ENCODE data around the gene TRAPPC2L.

Gene TRAPPC2L

GRCh38 chr16:88865310-88865709, 8.4 kb downstream of the TRAPPC2L start:
- H3K36me3 ChIP-seq (replicated peaks in 1 of 2; ENCODE audit: control insufficient read depth in 2 of 2, insufficient read depth in 2 of 2, low read length in 2 of 2) = peaks cover 9 to 16% of the 10 kb centered on the region in 2 donors
- peak overlapping the region; percentile 58 for H2BK12ac ChIP-seq (ENCODE audit: low read length)
- peaks cover 2% of the 10 kb centered on the region for H3K79me1 ChIP-seq (ENCODE audit: low read depth, low read length)
- H3K4me3 ChIP-seq (ENCODE audit: low read length in 2 of 2) = no peak overlapping the region
- no peak overlapping the region for H3K14ac ChIP-seq (ENCODE audit: low read length)
- H2BK5ac ChIP-seq (ENCODE audit: low read length) = no peak overlapping the region
- H2AK5ac ChIP-seq (ENCODE audit: low read depth, low read length) = peak overlapping the region; percentile 56
- peaks cover 0 to 38% (median 0%) of the 10 kb centered on the region in 3 experiments for H3K27me3 ChIP-seq (ENCODE audit: control insufficient read depth in 3 of 3, insufficient read depth in 3 of 3, low read depth in 1 of 3, low read length in 3 of 3)
- no peak overlapping the region for H3K4ac ChIP-seq (ENCODE audit: low read length)
- H3K18ac ChIP-seq (ENCODE audit: low read length) = no peak overlapping the region
- H2BK120ac ChIP-seq (ENCODE audit: low read depth, low read length) = no peak overlapping the region
- no peaks in the 10 kb centered on the region for H3K9me3 ChIP-seq (replicated peaks in 1 of 2; ENCODE audit: control insufficient read depth in 2 of 2, insufficient read depth in 1 of 2, low read depth in 1 of 2, low read length in 2 of 2)
- no peak overlapping the region for H3K4me2 ChIP-seq (ENCODE audit: insufficient read depth, low read length, poor library complexity, severe bottlenecking)
- peaks cover 0 to 2% of the 10 kb centered on the region in 2 donors for H3K4me1 ChIP-seq (ENCODE audit: control insufficient read depth in 2 of 2, insufficient read depth in 1 of 2, low read depth in 1 of 2, low read length in 2 of 2)
- no peak overlapping the region for H3K9ac ChIP-seq (ENCODE audit: low read depth, low read length, poor library complexity)
- WGBS, 2 donors (ENCODE audit: extremely low coverage in 2 of 2, insufficient read length in 2 of 2, insufficient replicate concordance in 1 of 2) = no CpG with 5 or more reads among the region's 14 CpGs
- no peak overlapping the region for H2BK15ac ChIP-seq (ENCODE audit: low read length)
- no peak overlapping the region for H3K23ac ChIP-seq (ENCODE audit: low read depth, low read length, poor library complexity)
- no peak for DNase-seq (ENCODE audit: low spot score)
- no peak overlapping the region for H3K27ac ChIP-seq (replicated peaks; ENCODE audit: low read length)
- H4K8ac ChIP-seq (ENCODE audit: low read depth, low read length) = no peak overlapping the region
- no peak overlapping the region for H4K91ac ChIP-seq (ENCODE audit: low read depth, low read length, poor library complexity)
- H2AFZ ChIP-seq (ENCODE audit: low read length) = no peak overlapping the region

DNA sequence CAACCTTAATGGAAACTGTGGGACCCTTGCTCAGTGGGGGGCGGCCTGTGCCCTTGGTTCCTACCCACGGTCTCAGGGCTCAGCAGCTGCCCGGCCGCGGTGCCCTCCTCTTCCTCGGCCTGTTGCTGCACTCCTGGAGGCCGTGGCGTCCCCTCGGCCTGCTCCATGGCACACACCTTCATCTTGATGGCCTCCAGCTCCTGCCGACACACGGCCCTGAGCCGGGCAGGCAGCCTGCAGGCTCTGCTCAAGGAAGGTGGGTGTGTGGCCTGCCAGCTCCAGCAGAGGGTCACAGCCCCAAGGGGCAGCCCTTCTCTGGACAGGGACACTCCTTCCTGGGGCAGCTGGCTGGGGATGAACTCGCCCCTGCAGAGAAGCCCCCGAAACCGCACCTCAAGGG, 8.8 kb downstream of the TRAPPC2L start:
- H3K23ac ChIP-seq (ENCODE audit: low read depth, low read length, poor library complexity) = no peak overlapping the region
- H3K27ac ChIP-seq (replicated peaks; ENCODE audit: low read length) = no peak overlapping the region
- peak overlapping the region; percentile 58 for H2BK12ac ChIP-seq (ENCODE audit: low read length)
- no peak overlapping the region for H4K8ac ChIP-seq (ENCODE audit: low read depth, low read length)
- peak overlapping the region; percentile 53 for H3K4ac ChIP-seq (ENCODE audit: low read length)
- no peak overlapping the region for H3K4me2 ChIP-seq (ENCODE audit: insufficient read depth, low read length, poor library complexity, severe bottlenecking)
- peak overlapping the region; percentile 57 for H3K18ac ChIP-seq (ENCODE audit: low read length)
- no peaks in the 10 kb centered on the region for H3K9me3 ChIP-seq (replicated peaks in 1 of 2; ENCODE audit: control insufficient read depth in 2 of 2, insufficient read depth in 1 of 2, low read depth in 1 of 2, low read length in 2 of 2)
- H3K4me1 ChIP-seq (ENCODE audit: control insufficient read depth in 2 of 2, insufficient read depth in 1 of 2, low read depth in 1 of 2, low read length in 2 of 2) = peaks cover 0 to 2% of the 10 kb centered on the region in 2 donors
- H3K14ac ChIP-seq (ENCODE audit: low read length) = peak overlapping the region; percentile 21
- H2BK5ac ChIP-seq (ENCODE audit: low read length) = no peak overlapping the region
- no peak overlapping the region for H4K91ac ChIP-seq (ENCODE audit: low read depth, low read length, poor library complexity)
- no peak overlapping the region for H2BK120ac ChIP-seq (ENCODE audit: low read depth, low read length)
- peak overlapping the region in 1 of 2 donors; percentile 16 for H3K4me3 ChIP-seq (ENCODE audit: low read length in 2 of 2)
- WGBS, 2 donors (ENCODE audit: extremely low coverage in 2 of 2, insufficient read length in 2 of 2, insufficient replicate concordance in 1 of 2) = no CpG with 5 or more reads among the region's 15 CpGs
- H2AK5ac ChIP-seq (ENCODE audit: low read depth, low read length) = peak overlapping the region; percentile 56
- H2BK15ac ChIP-seq (ENCODE audit: low read length) = no peak overlapping the region
- H2AFZ ChIP-seq (ENCODE audit: low read length) = no peak overlapping the region
- H3K79me1 ChIP-seq (ENCODE audit: low read depth, low read length) = peaks cover 2% of the 10 kb centered on the region
- peaks cover 6 to 12% of the 10 kb centered on the region in 2 donors for H3K36me3 ChIP-seq (replicated peaks in 1 of 2; ENCODE audit: control insufficient read depth in 2 of 2, insufficient read depth in 2 of 2, low read length in 2 of 2)
- DNase-seq (ENCODE audit: low spot score) = no peak
- H3K27me3 ChIP-seq (ENCODE audit: control insufficient read depth in 3 of 3, insufficient read depth in 3 of 3, low read depth in 1 of 3, low read length in 3 of 3) = peaks cover 0 to 42% (median 0%) of the 10 kb centered on the region in 3 experiments
- no peak overlapping the region for H3K9ac ChIP-seq (ENCODE audit: low read depth, low read length, poor library complexity)

DNA sequence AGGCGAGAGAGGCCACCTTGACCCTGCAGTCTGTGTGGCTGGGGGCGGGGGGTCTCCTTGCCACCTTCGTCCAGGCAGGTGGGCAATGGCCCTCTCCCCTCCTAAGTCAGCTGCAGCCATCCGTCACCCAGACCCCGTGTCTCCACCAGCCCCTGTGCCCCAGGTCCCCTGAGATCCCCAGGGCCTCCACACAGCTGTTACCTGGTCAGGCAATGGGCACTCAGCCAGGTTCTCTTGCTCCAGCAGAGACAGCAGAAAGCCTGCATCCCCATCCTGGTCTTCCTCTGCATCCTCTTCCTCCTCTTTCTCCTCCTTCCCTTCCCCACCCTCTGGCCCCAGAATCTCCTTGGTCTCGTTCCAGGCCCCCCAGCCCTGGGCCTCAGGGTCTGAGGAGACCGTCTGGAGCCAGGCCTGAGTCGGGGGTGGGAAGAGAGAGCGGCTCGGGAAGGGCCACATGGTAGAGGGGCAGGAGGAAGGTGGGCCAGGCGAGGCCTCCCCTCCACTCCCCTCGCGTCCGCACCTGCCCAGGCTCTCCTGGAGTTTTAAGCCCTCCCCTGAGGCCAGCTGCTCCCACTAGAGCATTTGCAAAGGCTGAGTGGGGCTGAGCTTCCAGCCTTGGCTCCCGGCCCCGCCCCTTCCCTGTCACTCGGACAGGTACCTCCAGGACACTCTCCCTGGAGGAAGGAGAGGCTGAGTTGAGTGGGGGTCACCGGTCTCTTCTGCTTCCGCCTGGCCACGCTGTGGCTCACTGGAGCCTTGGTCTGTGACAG, 9.4 kb downstream of the TRAPPC2L start, which contains the start of gene PABPN1L:
PABPN1L (minus strand) TSS at position 510 of the 770 bp plus-strand sequence; CDS start at position 456, 54 bp downstream.
- peak within 1 kb of the TSS; percentile 43 for H3K23ac ChIP-seq (ENCODE audit: low read depth, low read length, poor library complexity)
- no peak within 1 kb of the TSS for H2BK5ac ChIP-seq (ENCODE audit: low read length)
- no CpG with 5 or more reads among the region's 20 CpGs for WGBS, 2 donors (ENCODE audit: extremely low coverage in 2 of 2, insufficient read length in 2 of 2, insufficient replicate concordance in 1 of 2)
- no peak for DNase-seq (ENCODE audit: low spot score)
- H3K4me2 ChIP-seq (ENCODE audit: insufficient read depth, low read length, poor library complexity, severe bottlenecking) = no peak within 1 kb of the TSS
- H3K9me3 ChIP-seq (replicated peaks in 1 of 2; ENCODE audit: control insufficient read depth in 2 of 2, insufficient read depth in 1 of 2, low read depth in 1 of 2, low read length in 2 of 2) = no peaks in the 10 kb centered on the region
- H4K8ac ChIP-seq (ENCODE audit: low read depth, low read length) = no peak within 1 kb of the TSS
- H3K4me3 ChIP-seq (ENCODE audit: low read length in 2 of 2) = peak within 1 kb of the TSS in 1 of 2 donors; percentile 16
- H2BK15ac ChIP-seq (ENCODE audit: low read length) = peak within 1 kb of the TSS; percentile 37
- H2BK12ac ChIP-seq (ENCODE audit: low read length) = peak within 1 kb of the TSS; percentile 73
- H3K4ac ChIP-seq (ENCODE audit: low read length) = peak within 1 kb of the TSS; percentile 53
- no peak within 1 kb of the TSS for H3K9ac ChIP-seq (ENCODE audit: low read depth, low read length, poor library complexity)
- peak within 1 kb of the TSS; percentile 38 for H3K14ac ChIP-seq (ENCODE audit: low read length)
- H2AK5ac ChIP-seq (ENCODE audit: low read depth, low read length) = peak within 1 kb of the TSS; percentile 88
- peaks cover 2% of the 10 kb centered on the region for H3K79me1 ChIP-seq (ENCODE audit: low read depth, low read length)
- no peak within 1 kb of the TSS for H3K27ac ChIP-seq (replicated peaks; ENCODE audit: low read length)
- peaks cover 0 to 48% (median 0%) of the 10 kb centered on the region in 3 experiments for H3K27me3 ChIP-seq (ENCODE audit: control insufficient read depth in 3 of 3, insufficient read depth in 3 of 3, low read depth in 1 of 3, low read length in 3 of 3)
- H2BK120ac ChIP-seq (ENCODE audit: low read depth, low read length) = peak within 1 kb of the TSS; percentile 17
- peaks cover 2 to 6% of the 10 kb centered on the region in 2 donors for H3K36me3 ChIP-seq (replicated peaks in 1 of 2; ENCODE audit: control insufficient read depth in 2 of 2, insufficient read depth in 2 of 2, low read length in 2 of 2)
- H4K91ac ChIP-seq (ENCODE audit: low read depth, low read length, poor library complexity) = no peak within 1 kb of the TSS
- H3K18ac ChIP-seq (ENCODE audit: low read length) = peak within 1 kb of the TSS; percentile 57
- no peak within 1 kb of the TSS for H2AFZ ChIP-seq (ENCODE audit: low read length)
- H3K4me1 ChIP-seq (ENCODE audit: control insufficient read depth in 2 of 2, insufficient read depth in 1 of 2, low read depth in 1 of 2, low read length in 2 of 2) = peaks cover 0 to 2% of the 10 kb centered on the region in 2 donors

DNA sequence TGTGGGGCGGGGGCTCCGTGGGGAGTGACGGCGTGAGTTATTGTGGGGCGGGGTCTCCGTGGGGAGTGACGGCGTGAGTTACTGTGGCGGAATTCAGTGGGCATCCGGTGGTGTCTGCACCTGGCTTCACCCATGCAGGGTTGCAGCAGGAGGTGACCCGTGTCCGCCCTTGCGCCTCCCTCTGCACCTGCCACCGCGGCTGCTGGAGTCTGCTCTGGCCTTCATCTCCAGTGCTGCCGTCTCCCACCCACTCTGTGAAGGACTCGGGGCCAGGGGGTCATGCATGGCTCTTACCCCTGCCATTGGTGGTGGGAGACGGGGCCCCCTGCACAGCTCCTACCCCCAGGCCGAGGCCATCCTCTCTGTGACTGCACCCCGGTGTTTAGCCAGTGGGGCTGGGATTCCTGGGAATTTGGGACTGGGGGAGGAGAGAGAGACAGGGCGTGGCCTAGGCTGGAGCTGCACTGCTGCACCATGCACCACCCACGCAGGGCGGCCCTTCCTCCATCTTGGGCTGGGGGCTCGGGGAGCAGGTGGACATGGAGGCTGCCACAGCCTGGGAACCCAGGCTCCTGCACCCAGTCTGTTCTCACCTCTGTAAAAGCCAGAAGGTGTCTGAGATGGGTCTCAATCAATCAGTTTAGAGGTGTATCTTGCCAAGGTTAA, 10.8 kb downstream of the TRAPPC2L start:
- H3K27ac ChIP-seq (replicated peaks; ENCODE audit: low read length) = no peak overlapping the region

More for the DNA sequence above, 10.8 kb downstream of the TRAPPC2L start:
- Histone ChIP-seq H3K79me1 (ENCODE audit: low read depth, low read length) (peaks cover 2% of the 10 kb centered on the region), H3K36me3 (replicated peaks in 1 of 2; ENCODE audit: control insufficient read depth in 2 of 2, insufficient read depth in 2 of 2, low read length in 2 of 2) (no peaks in the 10 kb centered on the region), H3K27me3 (ENCODE audit: control insufficient read depth in 3 of 3, insufficient read depth in 3 of 3, low read depth in 1 of 3, low read length in 3 of 3) (peaks cover 0 to 58% (median 0%) of the 10 kb centered on the region in 3 experiments), H3K14ac (ENCODE audit: low read length) (no peak overlapping the region), H2BK15ac (ENCODE audit: low read length) (no peak overlapping the region), H2AK5ac (ENCODE audit: low read depth, low read length) (peak overlapping the region; percentile 61), H3K4me1 (ENCODE audit: control insufficient read depth in 2 of 2, insufficient read depth in 1 of 2, low read depth in 1 of 2, low read length in 2 of 2) (peaks cover 0 to 2% of the 10 kb centered on the region in 2 donors), H2AFZ (ENCODE audit: low read length) (no peak overlapping the region), H4K91ac (ENCODE audit: low read depth, low read length, poor library complexity) (no peak overlapping the region), H3K4ac (ENCODE audit: low read length) (no peak overlapping the region), H3K4me3 (ENCODE audit: low read length in 2 of 2) (no peak overlapping the region), H3K18ac (ENCODE audit: low read length) (no peak overlapping the region), H3K23ac (ENCODE audit: low read depth, low read length, poor library complexity) (no peak overlapping the region), H3K9me3 (replicated peaks in 1 of 2; ENCODE audit: control insufficient read depth in 2 of 2, insufficient read depth in 1 of 2, low read depth in 1 of 2, low read length in 2 of 2) (no peaks in the 10 kb centered on the region), H3K4me2 (ENCODE audit: insufficient read depth, low read length, poor library complexity, severe bottlenecking) (no peak overlapping the region), H2BK5ac (ENCODE audit: low read length) (no peak overlapping the region), H2BK12ac (ENCODE audit: low read length) (no peak overlapping the region), H3K9ac (ENCODE audit: low read depth, low read length, poor library complexity) (peak overlapping the region; percentile 12), H4K8ac (ENCODE audit: low read depth, low read length) (peak overlapping the region; percentile 17), H2BK120ac (ENCODE audit: low read depth, low read length) (peak overlapping the region; percentile 17)
- no CpG with 5 or more reads among the region's 24 CpGs for WGBS, 2 donors (ENCODE audit: extremely low coverage in 2 of 2, insufficient read length in 2 of 2, insufficient replicate concordance in 1 of 2)
- no peak for DNase-seq (ENCODE audit: low spot score)

All from neuronal stem cell (in vitro differentiated cells).